ENCODE results near the gene LIN9.

LIN9 gene

GRCh38 chr1:226217273-226217672 is 91.7 kb downstream of the LIN9 start:
- TF ChIP-seq CTCF (IDR thresholded peaks at IDR 0.05; ENCODE audit: insufficient read depth, low read length, poor library complexity, severe bottlenecking): no peak
- Histone ChIP-seq H3K27me3 (replicated peaks; ENCODE audit: control insufficient read depth, insufficient read depth, low read length) (no peaks in the 10 kb centered on the region), H3K4me3 (replicated peaks; ENCODE audit: low read depth, low read length) (no peak overlapping the region), H3K36me3 (ENCODE audit: control insufficient read depth, insufficient read depth, low read length) (no peaks in the 10 kb centered on the region)
- no peak for DNase-seq (ENCODE audit: extremely low read depth, insufficient read length)

GRCh38 chr1:226216056-226216455 is 92.9 kb downstream of the LIN9 start:
- H3K36me3 ChIP-seq (ENCODE audit: control insufficient read depth, insufficient read depth, low read length): no peaks in the 10 kb centered on the region
- H3K27me3 ChIP-seq (replicated peaks; ENCODE audit: control insufficient read depth, insufficient read depth, low read length): no peaks in the 10 kb centered on the region
- no peak for DNase-seq (ENCODE audit: extremely low read depth, insufficient read length)
- no peak overlapping the region for H3K4me3 ChIP-seq (replicated peaks; ENCODE audit: low read depth, low read length)
- no peak for TF ChIP-seq CTCF (IDR thresholded peaks at IDR 0.05; ENCODE audit: insufficient read depth, low read length, poor library complexity, severe bottlenecking)

- TF ChIP-seq CTCF (IDR thresholded peaks at IDR 0.05; ENCODE audit: insufficient read depth, low read length, poor library complexity, severe bottlenecking): no peak
- Histone ChIP-seq H3K27me3 (replicated peaks; ENCODE audit: control insufficient read depth, insufficient read depth, low read length) (no peaks in the 10 kb centered on the region), H3K36me3 (ENCODE audit: control insufficient read depth, insufficient read depth, low read length) (no peaks in the 10 kb centered on the region), H3K4me3 (replicated peaks; ENCODE audit: low read depth, low read length) (no peak overlapping the region)
- DNase-seq (ENCODE audit: extremely low read depth, insufficient read length): no peak
Measured at GRCh38 chr1:226215239-226215638, 93.7 kb downstream of the LIN9 start.

- no peak overlapping the region for H3K4me3 ChIP-seq (replicated peaks; ENCODE audit: low read depth, low read length)
- H3K27me3 ChIP-seq (replicated peaks; ENCODE audit: control insufficient read depth, insufficient read depth, low read length): no peaks in the 10 kb centered on the region
- DNase-seq (ENCODE audit: extremely low read depth, insufficient read length): no peak
- no peak for TF ChIP-seq CTCF (IDR thresholded peaks at IDR 0.05; ENCODE audit: insufficient read depth, low read length, poor library complexity, severe bottlenecking)
- no peaks in the 10 kb centered on the region for H3K36me3 ChIP-seq (ENCODE audit: control insufficient read depth, insufficient read depth, low read length)
Measured at GRCh38 chr1:226212545-226212944, 96.4 kb downstream of the LIN9 start.

- Histone ChIP-seq H3K27me3 (replicated peaks; ENCODE audit: control insufficient read depth, insufficient read depth, low read length) (no peaks in the 10 kb centered on the region), H3K36me3 (ENCODE audit: control insufficient read depth, insufficient read depth, low read length) (no peaks in the 10 kb centered on the region), H3K4me3 (replicated peaks; ENCODE audit: low read depth, low read length) (no peak overlapping the region)
- no peak for DNase-seq (ENCODE audit: extremely low read depth, insufficient read length)
- no peak for TF ChIP-seq CTCF (IDR thresholded peaks at IDR 0.05; ENCODE audit: insufficient read depth, low read length, poor library complexity, severe bottlenecking)
Measured at GRCh38 chr1:226211181-226211821, 97.7 kb downstream of the LIN9 start.

Data from GM06990 (cell line).